ENCODE results near the gene PAOX.

The PAOX gene

GRCh38 chr10:133418289-133418993 is 39.4 kb downstream of the PAOX start:
- TF ChIP-seq ZBTB7A (IDR thresholded peaks at IDR 0.05; ENCODE audit: low read depth) (no peak), YY1 (IDR thresholded peaks at IDR 0.05; ENCODE audit: low read depth) (no peak), TCF12 (IDR thresholded peaks at IDR 0.05; ENCODE audit: low read depth) (no peak), FOXM1 (IDR thresholded peaks at IDR 0.05; ENCODE audit: borderline replicate concordance, low read depth) (no peak), NFIC (IDR thresholded peaks at IDR 0.05) (no peak), USF1 (IDR thresholded peaks at IDR 0.05) (no peak), CREB1 (IDR thresholded peaks at IDR 0.05; ENCODE audit: low read depth) (no peak), TEAD4 (IDR thresholded peaks at IDR 0.05) (no peak), CEBPB (IDR thresholded peaks at IDR 0.05) (no peak), EGR1 (IDR thresholded peaks at IDR 0.05) (no peak), MAX (IDR thresholded peaks at IDR 0.05) (no peak), EP300 (IDR thresholded peaks at IDR 0.05; ENCODE audit: borderline replicate concordance) (no peak)

GRCh38 chr10:133419211-133419950 is 40.3 kb downstream of the PAOX start:
- TF ChIP-seq CEBPB (IDR thresholded peaks at IDR 0.05): no peak
- TF ChIP-seq CREB1 (IDR thresholded peaks at IDR 0.05; ENCODE audit: low read depth): no peak
- TF ChIP-seq TEAD4 (IDR thresholded peaks at IDR 0.05): no peak
- TF ChIP-seq EGR1 (IDR thresholded peaks at IDR 0.05): no peak
- TF ChIP-seq RAD21 (IDR thresholded peaks at IDR 0.05; ENCODE audit: low read depth): no peak
- TF ChIP-seq YY1 (IDR thresholded peaks at IDR 0.05; ENCODE audit: low read depth): no peak
- TF ChIP-seq ZBTB7A (IDR thresholded peaks at IDR 0.05; ENCODE audit: low read depth): no peak

GRCh38 chr10:133420028-133420427 is 41.0 kb downstream of the PAOX start:
- no peak for TF ChIP-seq CEBPB (IDR thresholded peaks at IDR 0.05)
- no peak for TF ChIP-seq USF1 (IDR thresholded peaks at IDR 0.05)
- no peak for TF ChIP-seq TAF1 (IDR thresholded peaks at IDR 0.05; ENCODE audit: low read depth)
- no peak for TF ChIP-seq TEAD4 (IDR thresholded peaks at IDR 0.05)
- TF ChIP-seq REST (IDR thresholded peaks at IDR 0.05; ENCODE audit: low read depth): no peak
- TF ChIP-seq MAX (IDR thresholded peaks at IDR 0.05): no peak
- no peak for TF ChIP-seq RAD21 (IDR thresholded peaks at IDR 0.05; ENCODE audit: low read depth)
- TF ChIP-seq TCF12 (IDR thresholded peaks at IDR 0.05; ENCODE audit: low read depth): no peak
- no peak for TF ChIP-seq FOXM1 (IDR thresholded peaks at IDR 0.05; ENCODE audit: borderline replicate concordance, low read depth)
- no peak for TF ChIP-seq ZBTB7A (IDR thresholded peaks at IDR 0.05; ENCODE audit: low read depth)
- TF ChIP-seq EP300 (IDR thresholded peaks at IDR 0.05; ENCODE audit: borderline replicate concordance): no peak
- no peak for TF ChIP-seq NFIC (IDR thresholded peaks at IDR 0.05)
- TF ChIP-seq EGR1 (IDR thresholded peaks at IDR 0.05): no peak
- TF ChIP-seq YY1 (IDR thresholded peaks at IDR 0.05; ENCODE audit: low read depth): no peak
- no peak for TF ChIP-seq CREB1 (IDR thresholded peaks at IDR 0.05; ENCODE audit: low read depth)

GRCh38 chr10:133420579-133420978 is 41.5 kb downstream of the PAOX start:
- TF ChIP-seq TAF1 (IDR thresholded peaks at IDR 0.05; ENCODE audit: low read depth) (no peak), TEAD4 (IDR thresholded peaks at IDR 0.05) (no peak), EP300 (IDR thresholded peaks at IDR 0.05; ENCODE audit: borderline replicate concordance) (0 out of 2 replicates have a peak, but pooled peaks have one; percentile 12)

- TF ChIP-seq REST (IDR thresholded peaks at IDR 0.05; ENCODE audit: low read depth): no peak
- TF ChIP-seq FOXM1 (IDR thresholded peaks at IDR 0.05; ENCODE audit: borderline replicate concordance, low read depth): no peak
- no peak for TF ChIP-seq NFIC (IDR thresholded peaks at IDR 0.05)
- TF ChIP-seq TAF1 (IDR thresholded peaks at IDR 0.05; ENCODE audit: low read depth): no peak
- TF ChIP-seq ZBTB7A (IDR thresholded peaks at IDR 0.05; ENCODE audit: low read depth): no peak
- TF ChIP-seq TEAD4 (IDR thresholded peaks at IDR 0.05): no peak
- no peak for TF ChIP-seq EP300 (IDR thresholded peaks at IDR 0.05; ENCODE audit: borderline replicate concordance)
Measured at GRCh38 chr10:133421336-133422222, 42.5 kb downstream of the PAOX start.

Measured in Ishikawa (cell line).